AG04450 (cell line): ENCODE results near the gene NUP214. TPM values are rescaled to one million over a fixed set of nuclear protein-coding genes. Genes with fewer than 3 reads are reported as not detected.

Experiments
- CTCF ChIA-PET: fragments of 300-600, 350-600 bp; formaldehyde crosslinking; extraction: SDS; loops from one replicate; lab custom pipeline; 2022; ENCODE audit warnings: antibody characterized with exemption, inconsistent platforms; lab: Charles Lee
- POLR2A ChIA-PET: fragments of 350-600 bp; formaldehyde crosslinking; extraction: SDS; loops from one replicate; lab custom pipeline; 2021; ENCODE audit warnings: antibody characterized with exemption, inconsistent platforms; lab: Yijun Ruan, JAX
- DNase-seq: peaks from one replicate; pipeline ENCODE4 v3.0.0-alpha.2; 2011; ENCODE audit warnings: low read depth, low spot score
- H3K27ac ChIP-seq: one replicate; pipeline ENCODE4 v1.5.1; 2012; ENCODE audit warnings: low read depth, low read length, control low read depth
- H3K27me3 ChIP-seq: one replicate; pipeline ENCODE4 v1.6.0; 2012; ENCODE audit warnings: low read length; ENCODE audit not compliant: control insufficient read depth, insufficient read depth
- H3K4me3 ChIP-seq: 2 replicates; pipeline ENCODE4 v1.5.1; 2011; ENCODE audit warnings: mild to moderate bottlenecking, low read depth, low read length, control low read depth
- H3K9me3 ChIP-seq: 2 replicates; pipeline ENCODE4 v1.5.1; 2012; ENCODE audit warnings: low read length; ENCODE audit not compliant: control insufficient read depth, insufficient read depth
- polyA plus RNA-seq: library from polyadenylated mRNA; depleted of rRNA; stranded (reverse); fragments of >200 nt; gene quantifications from 2 replicates; pipeline ENCODE4 v1.2.3, GENCODE V29; 2011
- TF ChIP-seq, protein P1 (sequence below): IDR thresholded peaks from 2 replicates; pipeline ENCODE4 v1.5.1; 2011; ENCODE audit warnings: low read depth, low read length, control low read depth, inconsistent platforms

Gene NUP214
- polyA plus RNA-seq, 1 experiment: 7.9 TPM

DNA sequence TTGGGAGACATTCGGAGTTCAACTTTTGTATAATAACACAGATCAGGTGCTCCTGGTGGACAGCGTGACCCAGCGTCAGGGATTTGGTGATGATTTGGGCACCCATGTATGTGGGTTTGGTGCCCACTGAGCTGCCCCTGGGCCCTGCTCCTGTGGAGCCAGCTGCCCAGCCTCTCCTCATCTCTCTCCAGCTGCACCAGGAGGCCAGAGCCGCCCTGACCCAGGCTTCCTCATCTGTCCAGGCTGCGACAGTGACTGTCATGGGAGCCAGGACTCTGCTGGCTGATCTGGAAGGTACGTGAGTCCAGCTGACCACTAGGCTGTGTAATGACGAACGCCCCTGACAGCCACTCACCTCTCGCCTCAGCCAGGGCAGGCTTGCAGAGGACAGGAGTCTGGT lies 43.5 kb upstream of the NUP214 start:
- POLR2A ChIA-PET: no interaction called here
- Histone ChIP-seq H3K9me3 (no peaks in the 10 kb centered on the region; the same call in 1 of the 2 replicates), H3K27me3 (peaks cover 19% of the 10 kb centered on the region), H3K27ac (no peak overlapping the region), H3K4me3 (no peak overlapping the region)
- CTCF ChIA-PET: no interaction called here
- TF ChIP-seq, protein P1, sequence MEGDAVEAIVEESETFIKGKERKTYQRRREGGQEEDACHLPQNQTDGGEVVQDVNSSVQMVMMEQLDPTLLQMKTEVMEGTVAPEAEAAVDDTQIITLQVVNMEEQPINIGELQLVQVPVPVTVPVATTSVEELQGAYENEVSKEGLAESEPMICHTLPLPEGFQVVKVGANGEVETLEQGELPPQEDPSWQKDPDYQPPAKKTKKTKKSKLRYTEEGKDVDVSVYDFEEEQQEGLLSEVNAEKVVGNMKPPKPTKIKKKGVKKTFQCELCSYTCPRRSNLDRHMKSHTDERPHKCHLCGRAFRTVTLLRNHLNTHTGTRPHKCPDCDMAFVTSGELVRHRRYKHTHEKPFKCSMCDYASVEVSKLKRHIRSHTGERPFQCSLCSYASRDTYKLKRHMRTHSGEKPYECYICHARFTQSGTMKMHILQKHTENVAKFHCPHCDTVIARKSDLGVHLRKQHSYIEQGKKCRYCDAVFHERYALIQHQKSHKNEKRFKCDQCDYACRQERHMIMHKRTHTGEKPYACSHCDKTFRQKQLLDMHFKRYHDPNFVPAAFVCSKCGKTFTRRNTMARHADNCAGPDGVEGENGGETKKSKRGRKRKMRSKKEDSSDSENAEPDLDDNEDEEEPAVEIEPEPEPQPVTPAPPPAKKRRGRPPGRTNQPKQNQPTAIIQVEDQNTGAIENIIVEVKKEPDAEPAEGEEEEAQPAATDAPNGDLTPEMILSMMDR: no peak
- DNase-seq: no peak

DNA sequence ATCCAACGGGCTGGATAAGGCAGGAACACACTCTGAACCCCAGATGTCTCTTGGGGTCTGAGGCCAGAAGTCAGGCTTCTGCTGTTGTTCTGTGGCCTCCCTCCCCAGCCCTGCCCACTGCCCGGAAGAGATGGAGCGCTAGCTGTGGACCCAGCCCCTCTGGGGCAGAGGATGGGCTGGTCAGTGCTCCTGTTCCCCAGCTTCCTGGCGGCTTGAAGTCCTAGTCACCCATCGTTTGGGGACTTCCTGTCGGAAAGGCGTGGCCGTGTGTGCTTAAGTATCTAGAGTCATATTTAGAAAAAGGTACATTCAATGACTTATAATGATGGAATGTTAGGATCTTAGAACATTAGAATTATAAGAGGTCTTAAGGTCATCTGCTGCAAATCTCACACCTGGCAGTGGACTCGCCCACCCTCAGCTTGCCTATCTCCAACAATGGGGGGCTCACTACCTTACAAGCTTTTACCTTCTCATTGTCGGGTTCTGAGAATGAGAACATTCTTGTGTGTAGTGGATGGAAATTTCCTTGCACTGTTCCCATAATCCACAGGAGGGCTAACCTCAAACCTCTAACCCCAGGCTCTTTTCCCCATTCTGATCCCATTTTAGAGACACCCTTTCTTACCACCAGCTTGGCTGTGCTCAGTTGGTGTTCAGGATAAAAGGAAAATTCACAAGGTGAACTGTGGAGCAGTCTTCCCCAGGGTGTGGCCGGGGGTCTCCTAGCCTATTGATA lies 42.4 kb upstream of the NUP214 start:
- ChIA-PET POLR2A (no interaction called here), CTCF (no interaction called here)
- no peak overlapping the region for H3K4me3 ChIP-seq

DNA sequence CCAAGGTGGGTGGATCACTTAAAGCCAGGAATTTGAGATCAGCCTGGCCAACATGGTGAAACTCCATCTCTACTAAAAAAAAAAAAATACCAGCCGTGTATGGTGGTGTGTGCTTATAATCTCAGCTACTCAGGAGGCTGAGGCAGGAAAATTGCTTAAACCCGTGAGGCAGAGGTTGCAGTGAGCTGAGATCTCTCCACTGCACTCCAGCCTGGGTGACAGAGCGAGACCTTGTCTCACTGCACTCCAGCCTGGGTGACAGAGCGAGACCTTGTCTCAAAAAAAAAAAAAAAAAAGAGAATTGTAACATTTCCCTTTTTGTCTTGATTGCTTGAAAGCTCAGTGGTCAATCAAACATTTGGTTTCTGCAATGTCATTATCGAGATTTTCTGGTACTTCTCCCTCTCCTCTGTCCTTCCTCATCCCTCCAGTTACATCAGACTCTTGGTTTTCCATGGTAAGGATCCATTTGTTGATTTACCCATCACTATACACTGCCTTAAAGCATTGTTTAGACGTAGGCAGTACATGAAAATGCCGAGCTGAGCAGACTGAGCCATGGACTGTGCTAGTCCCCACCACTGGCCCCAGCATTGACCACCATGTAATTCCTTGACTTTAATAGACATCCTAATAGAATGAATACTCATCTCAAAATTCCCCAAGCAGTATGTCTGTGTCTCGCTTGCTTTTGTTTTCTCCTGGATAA lies 40.6 kb upstream of the NUP214 start:
- no peaks in the 10 kb centered on the region; the same call in 1 of the 2 replicates for H3K9me3 ChIP-seq
- H3K4me3 ChIP-seq: no peak overlapping the region
- TF ChIP-seq, protein P1: no peak
- no peak for DNase-seq
- H3K27ac ChIP-seq: no peak overlapping the region
- ChIA-PET CTCF (no interaction called here), POLR2A (interaction anchor here (0.6 kb wide), 2 partner anchors 149 to 978 kb away, joined by 3 to 5 read pairs; no protein-coding TSS in a partner anchor)
- H3K27me3 ChIP-seq: peaks cover 17% of the 10 kb centered on the region

More for the DNA sequence above, 42.4 kb upstream of the NUP214 start:
- TF ChIP-seq, protein P1: no peak
- DNase-seq: no peak
- H3K27ac ChIP-seq: no peak overlapping the region
- peaks cover 17% of the 10 kb centered on the region for H3K27me3 ChIP-seq
- H3K9me3 ChIP-seq: no peaks in the 10 kb centered on the region; the same call in 1 of the 2 replicates

DNA sequence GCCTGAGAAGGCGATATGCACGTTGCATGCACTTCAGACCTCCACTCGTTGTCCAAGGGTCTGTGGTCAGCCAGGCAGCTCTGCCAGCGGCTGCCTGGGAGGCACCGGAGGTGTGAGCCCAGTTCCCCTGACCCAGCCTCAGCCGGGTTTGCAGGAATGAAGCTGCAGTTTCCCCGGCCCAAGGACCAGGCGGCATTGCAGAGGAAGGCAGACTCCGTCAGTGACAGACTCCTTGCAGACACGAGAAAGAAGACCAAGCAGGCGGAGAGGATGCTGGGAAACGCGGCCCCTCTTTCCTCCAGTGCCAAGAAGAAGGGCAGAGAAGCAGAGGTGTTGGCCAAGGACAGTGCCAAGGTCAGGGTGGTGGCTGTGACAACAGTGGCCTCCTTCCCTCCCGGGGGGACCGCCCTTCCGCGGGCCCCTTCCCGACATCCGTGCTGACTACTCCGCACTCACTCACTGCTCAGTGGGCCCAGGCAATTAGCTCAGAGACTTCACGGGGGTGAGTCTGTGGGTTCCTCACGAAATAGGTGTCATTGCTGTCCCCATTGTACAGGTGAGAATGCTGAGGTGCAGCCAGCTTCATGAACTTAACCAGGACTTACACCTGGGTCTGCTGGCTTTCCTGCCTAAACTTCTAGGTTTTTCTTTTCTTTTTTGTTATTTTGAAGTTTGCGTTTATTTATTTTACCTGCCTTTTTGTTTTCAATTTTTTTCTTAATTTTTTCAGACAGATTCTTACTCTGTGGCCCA lies 39.8 kb upstream of the NUP214 start:
- no peaks in the 10 kb centered on the region; the same call in 1 of the 2 replicates for H3K9me3 ChIP-seq

More for the DNA sequence above, 39.8 kb upstream of the NUP214 start:
- Histone ChIP-seq H3K27me3 (peaks cover 17% of the 10 kb centered on the region), H3K4me3 (no peak overlapping the region), H3K27ac (no peak overlapping the region)
- no peak for DNase-seq
- ChIA-PET CTCF (no interaction called here), POLR2A (interaction anchor here (0.6 kb wide), 2 partner anchors 150 to 978 kb away, joined by 3 to 5 read pairs; no protein-coding TSS in a partner anchor)
- TF ChIP-seq, protein P1: no peak
